GM20431 (cell line): Measurements from ENCODE around the gene AGT.
"Not testable (repeated sequence)": the region's sequence is repeated elsewhere in the genome, so short reads cannot be mapped to it uniquely, and the experiment has no call there.

Experiments used
- in situ Hi-C: fragments of 300-500 bp; cut with MseI, MboI; formaldehyde crosslinking; loops from one replicate; pipeline ENCODE4 v1.15.0; 2020; ENCODE audit warnings: low sequenced_read_pairs; ENCODE audit not compliant: unreplicated experiment

The AGT gene

DNA sequence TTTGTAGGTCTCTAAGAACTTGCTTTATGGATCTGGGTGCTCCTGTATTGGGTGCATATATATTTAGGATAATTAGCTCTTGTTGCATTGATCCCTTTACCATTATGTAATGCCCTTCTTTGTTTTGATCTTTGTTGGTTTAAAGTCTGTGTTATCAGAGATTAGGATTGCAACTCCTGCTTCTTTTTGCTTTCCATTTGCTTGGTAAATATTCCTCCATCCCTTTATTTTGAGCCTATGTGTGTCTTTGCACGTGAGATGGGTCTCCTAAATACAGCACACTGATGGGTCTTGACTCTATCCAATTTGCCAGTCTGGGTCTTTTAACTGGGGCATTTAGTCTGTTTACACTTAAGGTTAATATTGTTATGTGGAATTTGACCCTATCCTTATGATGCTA is 57.2 kb downstream of the AGT start:
- in situ Hi-C loops: not testable (repeated sequence)
